T-helper 1 cell (primary cell): ENCODE results near the gene LY6G6D.
"Not testable (repeated sequence)": the region's sequence is repeated elsewhere in the genome, so short reads cannot be mapped to it uniquely, and the experiment has no call there.

Experiments
- DNase-seq, 5 donors: peaks; one replicate each; pipeline ENCODE4 v3.0.0-alpha.2; 2012 to 2020

Gene LY6G6D

DNA sequence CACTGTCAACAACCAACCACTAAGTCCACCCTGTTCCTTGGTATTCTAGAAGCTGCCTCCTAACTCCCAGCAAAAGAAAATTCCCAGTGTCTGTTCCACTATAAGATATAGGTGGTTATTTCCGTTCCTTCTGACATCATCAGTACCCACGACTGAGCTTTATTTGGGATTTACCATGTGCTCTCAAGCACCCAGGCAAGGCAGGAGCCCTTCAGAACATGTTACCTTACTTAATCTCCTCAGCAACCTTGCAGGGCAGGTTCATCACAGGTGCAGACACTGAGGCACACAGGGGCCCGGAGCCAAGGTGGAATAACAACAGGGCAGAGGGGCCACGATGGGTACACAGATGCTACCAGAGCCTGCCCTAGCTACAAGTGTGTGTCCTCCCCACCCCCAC is 22.8 kb upstream of the LY6G6D start:
- no peak for DNase-seq

DNA sequence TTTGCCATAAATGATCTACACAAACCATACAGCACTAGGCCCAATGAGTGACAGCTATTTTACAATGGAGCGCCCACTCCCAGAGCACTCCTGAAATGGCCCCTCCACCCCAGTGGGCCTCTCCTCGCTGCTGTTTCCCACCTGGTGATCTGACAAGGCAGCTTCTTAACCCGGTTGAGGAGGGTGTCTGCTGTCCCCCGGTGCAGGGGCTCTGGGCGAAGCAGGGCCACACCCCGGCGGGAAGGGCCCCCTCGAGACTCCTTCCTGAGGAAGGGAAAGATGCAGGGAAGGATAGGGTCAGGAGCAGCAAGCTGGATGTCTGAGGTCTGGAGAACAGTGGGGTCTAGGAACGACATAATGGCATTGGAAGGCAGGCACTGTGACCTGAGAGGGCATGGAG is 22.3 kb upstream of the LY6G6D start:
- no peak for DNase-seq

DNA sequence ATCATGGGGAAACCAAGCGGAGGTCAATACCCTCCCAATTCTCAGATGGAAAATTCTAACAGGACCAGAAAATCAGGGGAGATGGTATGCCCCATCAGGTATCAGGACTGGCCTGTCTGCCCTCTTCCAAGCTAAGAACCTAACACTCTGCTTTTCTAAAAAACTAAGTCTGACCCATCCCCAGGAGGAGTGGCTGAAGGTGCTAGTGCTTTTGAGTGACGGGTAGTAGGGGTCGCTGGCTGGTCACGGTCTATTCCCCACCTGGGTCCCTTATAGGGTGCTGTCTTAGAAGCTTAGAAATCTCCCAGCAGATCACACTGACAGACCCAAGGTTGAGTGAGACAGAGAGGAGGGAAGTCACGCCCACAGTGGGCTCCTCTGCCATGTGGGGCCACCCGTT is 21.6 kb upstream of the LY6G6D start:
- DNase-seq, result no peak

DNA sequence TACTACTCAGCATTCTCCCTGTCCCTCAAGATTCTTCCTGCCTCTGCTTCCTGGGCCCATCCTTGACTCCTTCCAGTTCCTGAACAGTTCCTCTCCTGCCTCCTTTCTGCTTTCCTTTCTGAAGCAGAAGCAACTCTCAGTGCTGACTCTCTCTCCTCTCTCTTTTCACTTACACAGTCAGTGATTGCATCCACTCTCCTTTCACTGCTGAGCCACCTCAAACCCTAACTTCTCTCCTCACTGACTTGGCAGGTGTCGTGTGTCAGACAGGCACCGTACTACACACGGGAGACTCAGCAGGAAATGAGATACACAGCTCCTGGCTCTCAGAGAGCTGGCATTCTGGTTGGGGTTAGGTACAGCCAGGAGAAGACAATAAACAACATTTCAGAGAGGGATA is 17.6 kb upstream of the LY6G6D start:
- no peak for DNase-seq

DNA sequence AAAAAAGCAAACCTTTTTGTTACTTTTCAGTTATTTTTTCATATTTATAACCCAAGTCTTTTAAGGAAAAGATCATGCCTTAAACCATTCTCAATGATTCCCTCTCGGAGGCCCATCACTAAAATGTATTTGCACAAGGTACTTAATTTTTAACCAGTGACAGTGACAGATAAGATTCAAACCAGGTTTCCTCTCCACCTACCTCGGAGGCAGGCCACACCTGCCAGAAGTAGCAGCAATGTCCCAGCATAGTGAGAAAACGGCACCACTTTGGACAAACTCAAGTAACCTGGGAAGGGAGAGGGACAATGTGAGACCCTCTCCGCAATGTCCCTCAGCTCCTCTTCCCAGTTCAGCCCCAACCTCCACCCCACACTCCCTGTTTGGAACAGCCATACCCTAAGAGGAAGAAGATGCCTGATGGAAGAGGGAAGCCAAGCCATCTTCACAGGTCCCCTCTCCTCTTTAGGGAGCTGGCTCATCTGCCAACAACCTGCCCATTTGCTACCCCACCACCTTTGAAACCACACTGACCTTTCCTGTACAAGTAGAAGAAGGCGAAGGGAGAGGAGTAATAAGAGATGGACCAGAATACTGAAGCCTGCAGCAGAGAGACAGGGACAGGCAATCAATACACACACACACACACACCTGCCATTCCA is 14.3 kb upstream of the LY6G6D start:
- DNase-seq, result no peak

DNA sequence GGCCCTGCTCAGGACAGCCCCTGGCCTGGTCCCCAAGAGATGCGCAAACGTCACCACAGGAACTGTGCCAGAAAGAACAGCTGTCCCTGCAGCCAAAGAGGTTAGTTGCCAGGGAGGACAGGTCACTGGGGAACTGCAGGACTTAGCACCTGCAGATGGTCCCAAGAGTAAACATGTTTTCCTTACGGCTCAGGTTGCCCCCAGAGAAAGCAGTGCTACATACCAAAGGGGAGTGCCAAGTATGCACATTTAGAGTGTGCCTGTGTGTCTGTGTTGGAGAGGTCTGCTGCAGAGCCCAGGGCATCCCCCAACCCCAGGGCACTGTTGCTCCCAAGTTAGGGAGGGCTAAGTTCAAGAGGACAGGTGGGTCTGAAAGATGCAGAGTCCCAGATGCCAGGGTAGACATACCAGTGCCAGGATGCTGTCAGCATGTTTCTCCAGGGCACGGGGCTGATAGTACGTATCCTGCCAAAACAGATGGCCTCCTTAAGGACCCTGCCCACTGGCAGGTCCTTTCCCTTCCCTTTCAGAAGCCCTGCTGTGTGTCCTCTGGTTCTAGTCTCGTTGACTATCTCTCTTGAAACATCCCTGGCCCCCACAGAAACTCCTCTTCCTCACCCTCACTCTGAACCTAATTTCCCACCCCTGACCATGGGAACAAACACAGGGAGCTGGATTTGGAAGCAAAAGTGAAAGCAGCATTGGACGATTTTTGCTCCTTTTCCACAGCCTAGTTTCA is 13.3 kb upstream of the LY6G6D start:
- no peak for DNase-seq

DNA sequence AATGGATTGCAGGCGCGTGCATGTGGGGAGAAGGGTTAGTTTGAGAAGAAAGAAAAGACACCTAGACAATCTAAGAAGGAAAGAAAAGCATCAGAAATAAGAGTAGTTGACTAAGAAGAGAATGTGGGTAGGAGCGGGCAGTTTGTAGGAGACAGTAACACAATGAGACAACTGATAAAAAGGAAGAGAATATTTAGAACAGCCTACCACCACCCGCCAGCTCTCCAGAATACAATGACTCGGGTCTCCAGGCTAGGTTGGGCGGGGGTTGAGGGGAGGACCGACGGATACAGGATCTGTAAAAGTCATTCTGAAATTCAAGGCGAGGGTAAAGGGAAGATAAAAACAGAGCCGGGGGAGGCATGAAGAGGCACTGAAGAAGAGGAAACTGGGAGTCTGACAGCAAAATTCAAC is 12.7 kb upstream of the LY6G6D start:
- no peak for DNase-seq

DNA sequence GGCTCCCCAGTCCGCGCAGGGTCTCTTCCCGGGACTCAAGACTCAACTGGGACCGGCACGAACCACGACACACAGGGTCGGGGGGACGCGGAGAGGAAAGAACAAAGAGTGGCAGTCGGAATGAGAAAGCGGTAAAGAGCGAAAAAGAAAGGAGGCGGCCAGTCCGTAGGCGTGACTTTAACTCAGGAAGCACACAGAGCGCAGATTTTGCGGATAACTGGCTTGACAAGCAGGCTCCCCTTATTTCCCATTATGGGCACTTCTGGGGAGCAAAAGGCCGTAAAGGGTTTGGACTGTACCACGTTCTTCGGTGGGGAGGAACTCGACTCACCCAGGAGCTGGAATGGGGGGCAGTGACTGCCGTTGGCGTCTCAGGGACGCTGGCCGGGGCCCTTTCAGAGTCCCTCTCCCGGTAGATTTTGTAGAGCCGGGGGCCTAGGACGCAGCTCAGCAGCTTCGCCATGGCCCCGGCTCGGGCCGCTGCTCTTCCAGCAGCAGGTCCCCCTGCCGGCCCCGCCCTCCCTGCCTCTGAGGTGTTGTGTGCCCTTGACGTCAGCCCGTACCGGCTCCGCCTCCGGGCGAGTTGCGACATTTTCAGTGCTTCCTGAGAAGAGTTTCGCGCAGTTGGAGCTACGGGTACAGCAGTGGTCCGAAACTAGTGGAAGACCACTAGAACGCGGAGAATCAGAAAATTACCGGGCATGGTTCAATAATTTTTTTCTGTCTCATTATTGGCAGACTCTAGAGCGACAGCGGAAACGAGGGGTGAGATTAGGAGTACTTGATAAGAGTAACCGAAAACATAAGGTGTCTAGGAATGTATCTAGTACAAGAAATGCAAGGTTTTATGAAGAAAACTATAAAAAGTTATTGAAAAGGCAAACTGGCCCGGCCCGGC is 12.1 kb upstream of the LY6G6D start, which contains the start of gene ABHD16A:
Gene ABHD16A, minus strand, starts transcription at position 506 of the 898 bp plus-strand sequence. Its CDS starts 43 bp downstream, at position 463.
- DNase-seq, result peak; percentile 91 to 99 (median 95)

DNA sequence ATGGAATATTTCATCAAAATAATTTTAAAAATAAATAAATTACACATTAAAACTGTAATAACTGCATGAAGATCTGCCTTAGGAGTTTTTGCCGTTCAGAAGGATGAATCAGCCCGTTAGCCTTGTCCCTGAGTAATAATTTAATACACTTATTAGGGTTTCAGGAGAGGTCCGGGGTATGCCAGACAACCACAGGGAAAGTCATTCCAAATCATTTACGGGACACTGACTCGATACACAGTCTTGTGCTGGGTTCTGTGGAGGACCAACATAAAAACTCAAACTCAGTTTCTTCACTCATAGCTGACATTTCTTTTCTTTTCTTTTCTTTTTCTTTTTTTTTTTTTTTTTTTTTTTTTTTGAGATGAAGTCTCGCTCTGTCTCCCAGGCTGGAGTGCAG is 9.2 kb upstream of the LY6G6D start:
- no peak for DNase-seq

DNA sequence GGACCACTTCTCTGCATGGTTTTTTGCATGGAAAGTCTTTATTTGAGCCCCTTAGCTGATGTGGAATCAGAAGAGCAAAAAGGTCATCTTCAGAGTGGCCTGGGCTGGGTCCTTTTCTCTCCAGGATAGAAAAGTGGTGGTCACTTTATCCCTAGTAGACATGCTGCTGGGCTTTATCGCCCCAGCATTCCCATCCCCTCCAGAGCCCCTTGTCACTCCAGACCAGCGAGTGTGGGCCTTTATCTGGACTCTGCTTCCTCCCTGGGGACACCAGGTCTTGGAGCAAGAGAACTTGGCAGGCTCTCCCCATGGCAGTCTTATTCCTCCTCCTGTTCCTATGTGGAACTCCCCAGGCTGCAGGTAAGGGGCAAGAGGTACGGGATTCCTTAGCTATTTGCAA is 8.5 kb upstream of the LY6G6D start, which contains the start of gene LY6G6F:
Gene LY6G6F, plus strand, starts transcription at position 268 of the 400 bp plus-strand sequence. Its CDS starts 41 bp downstream, at position 309.
- DNase-seq, result no peak

DNA sequence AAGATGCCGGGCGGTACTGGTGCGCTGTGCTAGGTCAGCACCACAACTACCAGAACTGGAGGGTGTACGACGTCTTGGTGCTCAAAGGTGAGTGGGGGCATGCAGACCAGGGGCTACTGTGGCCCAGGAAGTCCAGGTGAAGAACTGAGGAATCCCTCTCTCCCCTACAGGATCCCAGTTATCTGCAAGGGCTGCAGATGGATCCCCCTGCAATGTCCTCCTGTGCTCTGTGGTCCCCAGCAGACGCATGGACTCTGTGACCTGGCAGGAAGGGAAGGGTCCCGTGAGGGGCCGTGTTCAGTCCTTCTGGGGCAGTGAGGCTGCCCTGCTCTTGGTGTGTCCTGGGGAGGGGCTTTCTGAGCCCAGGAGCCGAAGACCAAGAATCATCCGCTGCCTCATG is 7.4 kb upstream of the LY6G6D start:
- no peak for DNase-seq

DNA sequence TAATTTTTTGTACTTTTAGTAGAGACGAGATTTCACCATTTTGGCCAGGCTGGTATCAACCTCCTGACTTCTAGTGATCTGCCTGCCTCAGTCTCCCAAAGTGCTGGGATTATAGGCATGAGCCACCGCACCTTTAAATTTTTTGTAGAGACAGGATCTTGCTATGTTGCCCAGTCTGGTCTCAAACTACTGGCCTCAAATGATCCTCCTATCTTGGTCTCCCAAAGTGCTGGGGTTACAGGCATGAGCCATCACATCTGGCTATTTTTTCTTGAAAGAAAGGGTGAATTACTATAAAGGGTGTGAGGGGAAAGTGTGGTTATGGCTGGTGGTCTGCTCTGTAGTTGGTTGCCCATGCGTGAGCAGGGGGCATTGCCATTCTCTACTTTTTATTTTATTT is 6.9 kb upstream of the LY6G6D start:
- DNase-seq, result no peak

DNA sequence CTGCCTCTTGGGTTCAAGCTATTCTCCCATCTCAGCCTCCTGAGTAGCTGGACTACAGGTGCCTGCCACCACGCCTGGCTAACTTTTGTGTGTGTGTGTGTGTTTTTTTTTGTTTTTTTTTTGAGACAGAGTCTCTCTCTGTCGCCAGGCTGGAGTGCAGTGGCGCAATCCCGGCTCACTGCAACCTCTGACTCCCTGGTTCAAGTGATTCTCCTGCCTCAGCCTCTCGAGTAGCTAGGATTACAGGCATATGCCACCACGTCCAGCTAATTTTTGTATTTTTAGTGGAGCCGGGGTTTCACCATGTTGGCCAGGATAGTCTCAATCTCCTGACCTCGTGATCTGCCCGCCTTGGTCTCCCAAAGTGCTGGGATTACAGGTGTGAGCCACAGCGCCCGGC is 6.0 kb upstream of the LY6G6D start:
- not testable (repeated sequence) for DNase-seq

DNA sequence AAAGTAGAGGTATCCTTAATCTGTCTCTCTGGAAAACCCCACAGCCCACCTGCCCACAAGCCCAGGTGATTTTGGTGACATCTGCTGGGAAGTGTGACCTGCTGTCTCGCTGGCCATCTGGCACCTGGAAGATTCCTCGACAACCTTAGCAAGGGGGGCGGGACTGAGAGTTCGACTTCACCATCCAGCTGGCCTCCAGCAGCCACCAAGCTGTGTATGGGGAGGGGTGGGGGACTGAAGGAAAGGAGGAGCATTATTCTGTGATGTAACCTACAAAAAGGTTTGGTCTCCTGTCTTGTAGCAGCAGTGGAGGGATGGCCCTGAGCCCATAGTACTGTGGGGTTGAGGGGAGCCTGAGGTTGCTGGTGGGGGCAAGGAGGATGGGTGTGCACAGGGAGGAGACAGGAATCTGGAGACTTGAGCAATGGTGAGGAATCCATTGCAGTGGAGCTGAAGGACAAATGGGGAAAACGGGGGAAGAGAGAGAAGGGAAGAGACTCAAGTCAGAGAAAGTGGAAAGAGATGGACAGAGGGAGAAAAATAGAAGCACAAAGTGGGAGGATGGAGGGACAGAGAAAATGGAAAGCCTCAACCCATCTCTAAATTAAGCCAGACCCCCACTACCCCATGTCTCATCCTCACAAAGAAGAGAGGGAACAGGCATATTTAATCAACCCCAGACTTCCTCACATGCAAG is 4.5 kb upstream of the LY6G6D start:
- DNase-seq, result no peak

DNA sequence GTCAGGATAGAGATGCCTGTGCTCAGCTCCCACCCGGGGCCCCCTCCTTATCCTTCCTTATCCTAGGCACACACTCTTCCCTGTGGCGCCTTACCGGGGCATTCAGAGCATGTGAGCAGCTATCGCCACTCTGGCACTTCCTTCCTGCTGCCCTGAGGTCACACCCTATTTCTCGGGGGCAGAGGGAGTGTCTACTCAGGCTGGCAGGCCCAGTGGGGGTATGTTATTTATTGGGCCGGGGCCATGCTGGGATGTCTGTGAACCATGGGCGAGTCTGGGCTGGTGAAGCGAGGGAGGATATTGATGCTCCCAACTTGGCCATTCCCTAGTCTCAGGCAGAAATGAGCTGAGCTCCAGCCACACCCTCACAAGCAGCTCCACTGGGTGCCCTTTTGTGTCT is 3.9 kb upstream of the LY6G6D start:
- DNase-seq, result no peak

DNA sequence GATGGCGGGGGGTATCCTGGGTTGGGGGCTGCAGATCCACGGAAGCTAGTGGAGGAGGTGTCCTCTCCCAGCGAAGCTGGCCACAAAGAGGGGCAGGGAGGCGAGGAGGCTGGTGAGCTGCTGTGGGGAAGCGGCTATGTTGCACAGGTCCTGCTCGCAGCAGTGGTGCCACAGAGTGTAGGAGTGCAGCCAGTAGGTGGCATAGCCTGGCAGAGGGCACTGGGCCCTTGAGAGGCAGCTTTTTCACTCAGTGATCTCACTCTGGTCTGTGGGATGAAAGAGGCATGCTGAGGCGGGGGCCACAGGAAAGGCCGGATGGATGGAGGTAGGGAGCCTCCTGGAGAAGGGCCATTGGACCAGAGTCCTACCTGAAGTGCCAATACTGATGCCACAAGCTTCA is 2.9 kb upstream of the LY6G6D start:
- peak in 1 of 5 donors; percentile 44 for DNase-seq

DNA sequence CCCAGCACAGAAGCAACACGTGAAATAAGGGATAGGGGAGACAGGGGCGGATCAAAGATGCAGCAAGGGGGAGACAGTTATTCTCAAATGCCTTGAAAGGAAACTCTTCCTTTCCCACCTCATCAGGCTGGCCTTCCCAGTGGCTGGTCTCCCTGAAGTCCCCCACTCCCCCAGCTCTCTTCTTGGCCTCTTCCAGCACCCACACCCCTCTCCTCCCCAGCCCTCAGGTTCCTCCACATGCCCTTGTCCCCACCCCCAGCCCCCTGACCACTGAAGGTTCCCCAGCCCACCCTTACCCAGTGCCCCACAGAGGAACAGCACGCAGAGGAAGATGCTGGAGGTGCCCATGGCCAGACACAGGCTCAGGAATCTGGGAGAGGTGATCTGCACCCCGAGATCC is 1.7 kb upstream of the LY6G6D start:
- DNase-seq, result no peak

DNA sequence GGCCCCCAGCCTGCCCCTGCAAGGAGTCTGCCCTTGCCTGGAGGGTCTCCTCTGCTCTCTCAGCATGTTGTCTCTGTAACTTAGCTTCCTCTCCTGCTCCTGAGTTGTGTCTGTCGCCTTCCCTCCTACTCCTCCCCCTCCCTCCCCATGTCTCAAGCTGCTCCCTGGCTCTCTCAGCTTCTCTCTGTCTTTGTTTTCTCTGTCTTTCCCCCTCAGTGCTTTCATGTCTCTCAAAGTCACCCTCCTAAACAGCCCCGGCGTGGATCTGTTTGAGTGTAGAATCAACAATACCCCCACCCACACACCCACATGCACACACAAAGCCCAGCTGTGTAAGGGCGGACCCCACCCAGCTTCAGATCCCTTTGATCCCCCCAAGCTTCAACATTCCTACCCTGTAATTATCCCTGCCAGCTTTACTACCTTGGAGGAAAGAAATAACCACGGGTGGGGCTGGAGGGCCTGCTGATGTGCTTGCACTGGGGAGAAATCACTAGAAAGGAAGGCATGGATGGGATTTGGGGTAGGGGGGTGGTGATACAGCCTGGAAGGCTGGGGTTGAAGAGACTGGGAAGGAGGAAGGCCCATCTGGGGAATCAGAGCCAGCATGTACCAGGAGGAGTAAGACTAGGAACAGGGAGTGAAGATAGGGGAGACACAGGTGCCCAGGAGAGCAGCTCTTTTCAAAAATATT is 1.0 kb upstream of the LY6G6D start:
- DNase-seq, result no peak

DNA sequence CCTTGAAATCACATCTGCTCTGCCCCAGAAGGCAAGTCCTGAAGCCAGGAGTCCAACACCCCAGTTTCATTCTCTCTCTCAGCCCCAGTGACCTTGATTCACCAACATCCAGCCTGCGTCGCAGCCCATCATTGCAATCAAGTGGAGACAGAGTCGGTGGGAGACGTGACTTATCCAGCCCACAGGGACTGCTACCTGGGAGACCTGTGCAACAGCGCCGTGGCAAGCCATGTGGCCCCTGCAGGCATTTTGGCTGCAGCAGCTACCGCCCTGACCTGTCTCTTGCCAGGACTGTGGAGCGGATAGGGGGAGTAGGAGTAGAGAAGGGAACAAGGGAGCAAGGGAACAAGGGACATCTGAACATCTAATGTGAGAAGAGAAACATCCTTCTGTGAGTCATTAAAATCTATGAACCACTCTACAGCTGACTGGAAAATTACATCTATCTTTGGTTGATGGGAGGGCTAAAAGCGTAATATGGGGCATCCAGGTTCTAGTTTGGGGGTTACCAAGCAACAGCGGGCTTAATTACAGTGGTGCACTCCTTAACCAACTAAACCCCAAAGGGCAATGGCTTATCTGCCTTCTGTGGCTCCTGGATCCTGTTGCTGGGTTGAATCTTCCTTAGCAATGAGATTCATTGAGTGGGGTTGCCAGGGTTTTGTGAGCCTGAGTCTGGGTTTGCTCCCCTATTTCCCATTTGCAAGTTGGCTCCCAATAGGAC is 2.5 kb downstream of the LY6G6D start:
- no peak for DNase-seq

DNA sequence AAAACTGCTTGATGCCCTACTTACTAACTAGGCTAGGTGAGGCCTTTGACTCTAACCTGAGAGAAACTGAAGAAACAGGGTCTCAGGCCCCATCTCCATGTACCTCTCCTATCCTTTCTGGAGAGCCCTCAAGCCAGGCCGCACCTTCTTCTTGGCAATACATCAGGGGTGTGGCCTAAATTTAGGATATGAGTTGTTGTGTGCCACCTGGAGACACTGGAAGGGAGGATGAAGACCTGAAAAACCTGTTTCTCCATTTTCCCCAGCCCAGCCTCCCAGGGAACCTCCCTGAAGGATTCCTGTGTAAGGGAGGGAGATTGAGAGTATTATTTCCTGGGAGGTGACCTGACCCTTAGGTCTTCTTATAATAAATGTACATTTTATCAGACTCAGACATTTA is 3.1 kb downstream of the LY6G6D start:
- no peak for DNase-seq

DNA sequence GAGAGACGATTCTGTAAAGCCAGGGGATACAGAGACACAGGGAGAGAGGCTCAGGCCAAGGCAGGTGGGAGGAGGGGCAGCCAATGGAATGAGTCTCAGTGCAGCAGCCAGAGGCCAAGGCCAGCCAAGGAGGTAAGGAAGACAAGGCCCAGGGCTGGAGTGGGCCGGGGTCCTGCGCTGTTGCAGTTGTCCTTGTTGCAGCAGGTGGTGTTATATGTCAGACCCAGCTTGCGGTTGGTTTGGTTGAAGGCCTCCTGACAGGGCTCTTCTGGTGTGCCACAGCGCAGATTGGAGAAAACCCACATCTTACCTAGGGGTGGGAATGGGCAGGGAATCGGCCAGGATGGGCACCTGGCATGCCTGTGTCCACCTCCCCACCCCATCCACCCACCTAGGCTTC is 3.9 kb downstream of the LY6G6D start:
- no peak for DNase-seq
